ENCODE measurements around the gene ZNF335. TPM values are rescaled to one million over a fixed set of nuclear protein-coding genes. Genes with fewer than 3 reads are reported as not detected.

Gene ZNF335
- total and polyA plus RNA-seq, 2 of the 8 experiments (the other 6 are each of a cell fraction or from before 2014, with no cell fraction given): 12.4 to 14.6 TPM

GRCh38 chr20:45970646-45971424, 1.2 kb downstream of the ZNF335 start (continued):
- TF ChIP-seq, protein P1, sequence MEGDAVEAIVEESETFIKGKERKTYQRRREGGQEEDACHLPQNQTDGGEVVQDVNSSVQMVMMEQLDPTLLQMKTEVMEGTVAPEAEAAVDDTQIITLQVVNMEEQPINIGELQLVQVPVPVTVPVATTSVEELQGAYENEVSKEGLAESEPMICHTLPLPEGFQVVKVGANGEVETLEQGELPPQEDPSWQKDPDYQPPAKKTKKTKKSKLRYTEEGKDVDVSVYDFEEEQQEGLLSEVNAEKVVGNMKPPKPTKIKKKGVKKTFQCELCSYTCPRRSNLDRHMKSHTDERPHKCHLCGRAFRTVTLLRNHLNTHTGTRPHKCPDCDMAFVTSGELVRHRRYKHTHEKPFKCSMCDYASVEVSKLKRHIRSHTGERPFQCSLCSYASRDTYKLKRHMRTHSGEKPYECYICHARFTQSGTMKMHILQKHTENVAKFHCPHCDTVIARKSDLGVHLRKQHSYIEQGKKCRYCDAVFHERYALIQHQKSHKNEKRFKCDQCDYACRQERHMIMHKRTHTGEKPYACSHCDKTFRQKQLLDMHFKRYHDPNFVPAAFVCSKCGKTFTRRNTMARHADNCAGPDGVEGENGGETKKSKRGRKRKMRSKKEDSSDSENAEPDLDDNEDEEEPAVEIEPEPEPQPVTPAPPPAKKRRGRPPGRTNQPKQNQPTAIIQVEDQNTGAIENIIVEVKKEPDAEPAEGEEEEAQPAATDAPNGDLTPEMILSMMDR (IDR thresholded peaks at IDR 0.05; ENCODE audit: control extremely low read depth in 1 of 3, insufficient read depth in 1 of 3, low read depth in 1 of 3, low read length in 3 of 3): no peak
- TF ChIP-seq PHF8 (conservative IDR thresholded peaks at IDR 0.05; ENCODE audit: low read depth, low read length) (no peak), ASH2L (IDR thresholded peaks at IDR 0.05; ENCODE audit: low read length) (no peak), RFX5 (IDR thresholded peaks at IDR 0.05; ENCODE audit: borderline replicate concordance, low read depth, low read length) (no peak), SUZ12 (IDR thresholded peaks at IDR 0.05; ENCODE audit: low read length) (no peak), KDM4A (IDR thresholded peaks at IDR 0.05; ENCODE audit: low read depth, low read length, severe bottlenecking) (no peak), E2F6 (IDR thresholded peaks at IDR 0.05) (no peak), HDAC6 (IDR thresholded peaks at IDR 0.05; ENCODE audit: low read depth, low read length) (no peak), FOSL1 (IDR thresholded peaks at IDR 0.05; ENCODE audit: insufficient read depth, low read depth, low read length) (no peak), GABPA (IDR thresholded peaks at IDR 0.05; ENCODE audit: borderline replicate concordance, insufficient read depth, low read length) (no peak), SP2 (IDR thresholded peaks at IDR 0.05; ENCODE audit: low read length) (no peak), POU5F1 (IDR thresholded peaks at IDR 0.05; ENCODE audit: low read depth, low read length) (no peak)

Measured in H1 (cell line).